C4-2B (cell line): ENCODE results near the gene CCDC6.
"Not testable (repeated sequence)": the region's sequence is repeated elsewhere in the genome, so short reads cannot be mapped to it uniquely, and the experiment has no call there.

Source experiments
- H3K27ac ChIP-seq: fragments of 450-650 bp; 2 replicates; pipeline ENCODE4 v1.5.1; 2017
- CTCF ChIP-seq: fragments of 450-650 bp; conservative IDR thresholded peaks from 2 replicates; pipeline ENCODE4 v1.5.1; 2017; ENCODE audit warnings: mild to moderate bottlenecking
- ZFX ChIP-seq: fragments of 450-650 bp; IDR thresholded peaks from 2 replicates; pipeline ENCODE4 v1.6.1; 2017

CCDC6 gene

GRCh38 chr10:59754951-59755350 is 151.4 kb downstream of the CCDC6 start:
- TF ChIP-seq ZFX (no peak), CTCF (no peak)
- no peak overlapping the region for H3K27ac ChIP-seq

DNA sequence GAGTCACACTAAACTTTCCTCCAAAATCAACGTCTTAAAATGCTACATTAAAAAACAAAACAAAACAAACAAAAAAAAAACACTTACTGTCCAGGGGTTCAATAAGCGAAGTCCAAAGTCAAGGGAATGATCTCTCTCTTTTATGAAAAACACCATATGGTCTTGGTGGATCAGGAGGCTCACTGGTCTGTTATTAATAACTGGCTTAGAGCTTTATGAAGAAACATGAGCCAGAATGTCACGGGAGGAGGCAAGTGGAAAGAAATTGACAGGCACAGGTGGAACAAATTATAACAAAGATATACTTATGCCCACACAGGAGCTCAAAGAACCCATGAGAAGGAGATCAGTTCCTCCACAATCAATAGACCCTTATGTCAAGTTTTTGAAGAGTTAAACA is 153.1 kb downstream of the CCDC6 start, which contains the start of gene MRLN:
TSS of gene MRLN (minus strand) at position 189 of the 400 bp plus-strand sequence.
- no peak within 1 kb of the TSS for H3K27ac ChIP-seq
- no peak for TF ChIP-seq ZFX
- no peak for TF ChIP-seq CTCF

DNA sequence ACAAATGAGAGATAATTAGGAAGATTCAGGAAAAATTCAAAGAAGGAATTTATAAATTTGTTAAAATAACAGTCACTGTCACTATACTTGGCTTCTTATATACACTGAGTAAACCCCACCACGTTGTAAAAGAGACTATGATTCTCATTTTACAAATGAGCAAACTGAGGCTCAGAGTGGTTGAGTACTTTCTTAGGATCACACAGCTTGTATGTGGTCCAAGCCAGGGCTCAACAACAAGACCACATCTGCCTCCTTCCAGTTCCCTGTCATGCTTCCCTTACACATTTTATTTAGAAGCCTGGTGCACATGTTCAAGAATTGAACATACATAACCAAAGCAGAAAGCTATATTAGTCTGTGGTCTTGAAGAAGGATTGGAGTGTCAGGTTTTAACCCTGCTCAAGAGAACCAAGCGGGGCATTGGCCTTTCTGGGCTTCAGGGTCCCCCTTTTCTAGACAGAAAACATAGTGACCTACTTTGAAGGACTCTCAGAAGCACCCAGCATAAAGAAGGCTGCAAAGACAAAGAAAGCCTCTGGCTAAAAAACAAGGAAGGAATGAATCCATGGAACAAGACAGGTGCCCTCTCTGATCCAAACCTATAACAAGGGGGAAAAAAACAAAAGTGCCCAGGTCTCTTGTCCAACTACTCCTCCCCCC is 153.9 kb downstream of the CCDC6 start:
- no peak overlapping the region for H3K27ac ChIP-seq
- TF ChIP-seq ZFX (no peak), CTCF (no peak)

- H3K27ac ChIP-seq = no peak overlapping the region
- TF ChIP-seq CTCF (no peak), ZFX (no peak)
Measured at GRCh38 chr10:59750155-59750945, 156.0 kb downstream of the CCDC6 start.

- no peak overlapping the region for H3K27ac ChIP-seq
- TF ChIP-seq CTCF (no peak), ZFX (no peak)
Measured at GRCh38 chr10:59748834-59749233, 157.5 kb downstream of the CCDC6 start.

- TF ChIP-seq ZFX = no peak
- no peak overlapping the region for H3K27ac ChIP-seq
Measured at GRCh38 chr10:59745163-59745650, 161.1 kb downstream of the CCDC6 start.

GRCh38 chr10:59744762-59745161 is 161.6 kb downstream of the CCDC6 start:
- H3K27ac ChIP-seq = not testable (repeated sequence)

DNA sequence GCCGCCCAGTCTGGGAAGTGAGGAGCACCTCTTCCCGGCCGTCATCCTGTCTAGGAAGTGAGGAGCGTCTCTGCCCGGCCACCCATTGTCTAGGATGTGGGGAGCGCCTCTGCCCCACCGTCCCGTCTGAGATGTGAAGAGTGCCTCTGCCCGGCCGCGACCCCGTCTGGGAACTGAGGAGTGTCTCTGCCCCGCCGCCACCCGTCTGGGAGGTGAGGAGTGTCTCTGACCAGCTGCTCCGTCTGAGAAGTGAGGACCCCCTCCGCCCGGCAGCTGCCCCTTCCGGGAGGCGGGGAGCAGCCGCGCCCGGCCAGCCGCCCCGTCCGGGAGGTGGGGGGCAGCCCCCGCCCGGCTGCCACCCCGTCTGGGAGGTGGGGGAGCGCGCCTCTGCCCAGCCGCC is 162.2 kb downstream of the CCDC6 start:
- not testable (repeated sequence) for H3K27ac ChIP-seq

DNA sequence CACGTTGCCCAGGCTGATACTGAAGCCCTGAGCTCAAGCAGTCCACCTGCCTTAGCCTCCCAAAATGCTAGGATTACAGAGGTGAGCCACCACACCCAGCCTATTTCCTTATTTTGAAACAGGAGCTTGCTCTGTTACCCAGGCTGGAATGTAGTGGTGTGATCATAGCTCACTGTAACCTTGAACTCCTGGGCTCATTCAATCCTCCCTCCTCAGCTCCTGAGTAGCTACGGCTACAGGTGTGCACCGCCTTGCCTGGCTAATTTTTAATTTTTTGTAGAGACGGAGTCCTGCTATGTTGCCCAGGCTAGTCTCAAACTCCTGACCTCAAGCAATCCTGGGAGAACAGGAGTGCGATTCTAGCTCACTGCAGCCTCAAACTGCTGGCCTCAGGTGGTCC is 164.8 kb downstream of the CCDC6 start:
- TF ChIP-seq CTCF = no peak
- no peak for TF ChIP-seq ZFX
- H3K27ac ChIP-seq = no peak overlapping the region
